ENCODE measurements around the gene MDK. TPM values are rescaled to one million over a fixed set of nuclear protein-coding genes. Genes with fewer than 3 reads are reported as not detected.

The MDK gene
- total RNA-seq, 2 donors from 2014 or later, result 644 to 1,502 TPM

GRCh38 chr11:46402957-46403902, 21.8 kb downstream of the MDK start:
- H3K9me3 ChIP-seq (ENCODE audit: control insufficient read depth, low read length), result no peaks in the 10 kb centered on the region
- no peak for DNase-seq
- no peaks in the 10 kb centered on the region for H3K27me3 Mint-ChIP-seq (ENCODE audit: insufficient read depth)

DNA sequence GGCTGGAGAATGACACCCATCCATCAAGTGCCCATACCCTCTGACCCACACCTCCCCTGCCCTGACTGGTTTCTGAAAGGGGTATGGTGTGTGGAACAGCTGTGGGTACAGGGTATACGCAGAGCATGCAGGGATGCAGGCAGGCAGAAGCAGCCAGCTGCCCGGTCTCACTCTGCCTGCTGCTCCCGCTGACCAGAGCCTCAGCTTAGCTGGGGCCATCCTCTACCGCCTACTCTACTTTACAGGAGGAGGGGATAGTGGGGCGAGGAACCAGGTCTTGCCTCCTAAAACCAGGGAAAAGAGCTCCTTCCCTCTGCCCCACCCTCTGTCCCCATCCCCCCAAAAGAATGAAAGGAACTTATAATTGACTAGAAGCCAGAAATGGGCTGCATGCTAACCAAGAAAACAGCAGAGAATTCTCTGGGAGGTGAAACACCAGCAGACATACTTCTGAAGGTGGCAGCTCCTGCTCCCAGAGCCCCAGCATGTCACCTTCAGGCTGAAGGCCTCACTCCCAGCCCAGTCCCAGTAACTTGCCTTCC, 23.1 kb downstream of the MDK start:
- Histone ChIP-seq H3K9ac (ENCODE audit: extremely low read depth, low read length, poor library complexity, severe bottlenecking) (no peak overlapping the region), H3K27me3 (ENCODE audit: control insufficient read depth, insufficient read depth, low read length, poor library complexity, severe bottlenecking) (no peaks in the 10 kb centered on the region), H3K27ac (ENCODE audit: low read depth, low read length) (no peak overlapping the region), H3K4me3 (ENCODE audit: low read length) (no peak overlapping the region), H3K36me3 (ENCODE audit: control insufficient read depth, insufficient read depth, low read length) (peaks cover 66% of the 10 kb centered on the region), H3K9me3 (ENCODE audit: control insufficient read depth, low read length) (no peaks in the 10 kb centered on the region), H3K4me1 (ENCODE audit: control insufficient read depth, insufficient read depth, low read length) (peaks cover 17% of the 10 kb centered on the region)
- H3K4me1 Mint-ChIP-seq, result peaks cover 18% of the 10 kb centered on the region
- H3K27ac Mint-ChIP-seq, result no peak overlapping the region
- no peaks in the 10 kb centered on the region for H3K27me3 Mint-ChIP-seq (ENCODE audit: insufficient read depth)
- no peak for TF ChIP-seq CTCF (conservative IDR thresholded peaks at IDR 0.05)
- no peak overlapping the region for H3K4me3 Mint-ChIP-seq
- peaks cover 50% of the 10 kb centered on the region for H3K36me3 Mint-ChIP-seq (ENCODE audit: low read depth)
- 88% methylated on average over 5 of the region's 5 CpGs; no CpG with 5 or more reads in 1 of the 2 experiments for WGBS, 2 experiments (ENCODE audit: insufficient coverage in 1 of 2, insufficient read length in 1 of 2)
- no peak for DNase-seq
- H3K9me3 Mint-ChIP-seq, result no peaks in the 10 kb centered on the region

More at GRCh38 chr11:46402957-46403902, 21.8 kb downstream of the MDK start:
- Histone ChIP-seq H3K4me3 (ENCODE audit: low read length) (no peak overlapping the region), H3K36me3 (ENCODE audit: control insufficient read depth, insufficient read depth, low read length) (peaks cover 56% of the 10 kb centered on the region), H3K9ac (ENCODE audit: extremely low read depth, low read length, poor library complexity, severe bottlenecking) (no peak overlapping the region), H3K27me3 (ENCODE audit: control insufficient read depth, insufficient read depth, low read length, poor library complexity, severe bottlenecking) (no peaks in the 10 kb centered on the region), H3K4me1 (ENCODE audit: control insufficient read depth, insufficient read depth, low read length) (peaks cover 10% of the 10 kb centered on the region), H3K27ac (ENCODE audit: low read depth, low read length) (no peak overlapping the region)
- 88 to 94% methylated on average over 4 to 6 of the region's 6 CpGs for WGBS, 2 experiments (ENCODE audit: insufficient coverage in 1 of 2, insufficient read length in 1 of 2)
- H3K4me1 Mint-ChIP-seq, result peaks cover 11% of the 10 kb centered on the region
- peaks cover 46% of the 10 kb centered on the region for H3K36me3 Mint-ChIP-seq (ENCODE audit: low read depth)
- TF ChIP-seq CTCF (conservative IDR thresholded peaks at IDR 0.05), result no peak
- H3K27ac Mint-ChIP-seq, result no peak overlapping the region
- H3K9me3 Mint-ChIP-seq, result no peaks in the 10 kb centered on the region
- H3K4me3 Mint-ChIP-seq, result no peak overlapping the region

DNA sequence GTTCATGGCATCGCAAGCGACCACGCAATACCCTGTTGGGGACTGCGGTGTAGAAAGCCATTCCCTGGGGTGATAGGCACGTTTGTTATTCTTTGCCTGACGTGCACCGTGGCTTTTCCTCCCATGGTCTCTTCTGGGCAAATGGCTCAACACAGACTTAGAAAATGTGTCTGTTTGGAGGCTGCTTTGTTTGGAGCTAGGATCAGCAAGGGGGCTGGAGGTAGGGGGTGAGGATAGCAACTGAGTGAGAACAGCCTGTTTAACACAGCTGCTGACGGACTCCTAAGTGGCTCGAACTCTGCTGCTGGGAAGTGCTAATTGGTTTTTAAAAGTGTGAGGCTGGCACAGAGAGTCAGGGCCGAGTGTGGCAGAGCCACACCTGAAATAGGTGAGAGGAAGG, 26.2 kb downstream of the MDK start:
- Histone ChIP-seq H3K27me3 (ENCODE audit: control insufficient read depth, insufficient read depth, low read length, poor library complexity, severe bottlenecking) (no peaks in the 10 kb centered on the region), H3K36me3 (ENCODE audit: control insufficient read depth, insufficient read depth, low read length) (peaks cover 61% of the 10 kb centered on the region), H3K4me3 (ENCODE audit: low read length) (peak overlapping the region; percentile 35), H3K27ac (ENCODE audit: low read depth, low read length) (no peak overlapping the region), H3K9ac (ENCODE audit: extremely low read depth, low read length, poor library complexity, severe bottlenecking) (no peak overlapping the region), H3K4me1 (ENCODE audit: control insufficient read depth, insufficient read depth, low read length) (peaks cover 17% of the 10 kb centered on the region), H3K9me3 (ENCODE audit: control insufficient read depth, low read length) (no peaks in the 10 kb centered on the region)
- no peaks in the 10 kb centered on the region for H3K9me3 Mint-ChIP-seq
- peak; percentile 1 for TF ChIP-seq CTCF (conservative IDR thresholded peaks at IDR 0.05)
- H3K4me1 Mint-ChIP-seq, result peaks cover 25% of the 10 kb centered on the region
- H3K4me3 Mint-ChIP-seq, result peak overlapping the region; percentile 31
- peak overlapping the region; percentile 78 for H3K27ac Mint-ChIP-seq
- WGBS, 2 experiments (ENCODE audit: insufficient coverage in 1 of 2, insufficient read length in 1 of 2), result 71 to 75% methylated on average over 10 of the region's 10 CpGs
- DNase-seq, result peak; percentile 71
- H3K27me3 Mint-ChIP-seq (ENCODE audit: insufficient read depth), result no peaks in the 10 kb centered on the region
- peaks cover 49% of the 10 kb centered on the region for H3K36me3 Mint-ChIP-seq (ENCODE audit: low read depth)

All from endodermal cell (in vitro differentiated cells).